ENCODE data around the gene RAPGEF4. TPM values are rescaled to one million over a fixed set of nuclear protein-coding genes. Genes with fewer than 3 reads are reported as not detected.
A peak's percentile ranks its signal among the peaks of the same experiment; 100 is the strongest.

RAPGEF4 gene
- total RNA-seq, 4 donors from 2014 or later: 3.6 to 12.0 (median 6.7) TPM

- Histone ChIP-seq H3K9me3 (no peaks in the 10 kb centered on the region), H3K4me3 (no peak overlapping the region), H3K36me3 (no peaks in the 10 kb centered on the region), H3K27ac (peak overlapping the region in 1 of 4 donors; percentile 39), H3K4me1 (peaks cover 0 to 10% (median 0%) of the 10 kb centered on the region in 4 donors), H3K27me3 (no peaks in the 10 kb centered on the region)
- no peak for DNase-seq (ENCODE audit: low spot score in 2 of 2)
- no peak for TF ChIP-seq POLR2A (IDR thresholded peaks at IDR 0.05)
- TF ChIP-seq EP300 (IDR thresholded peaks at IDR 0.05): peak in 1 of 2 donors; percentile 14
- WGBS, 2 donors: 68 to 77% methylated on average over 7 of the region's 7 CpGs
These were observed 266.3 kb downstream of the RAPGEF4 start for GRCh38 chr2:173001664-173002604.

DNA sequence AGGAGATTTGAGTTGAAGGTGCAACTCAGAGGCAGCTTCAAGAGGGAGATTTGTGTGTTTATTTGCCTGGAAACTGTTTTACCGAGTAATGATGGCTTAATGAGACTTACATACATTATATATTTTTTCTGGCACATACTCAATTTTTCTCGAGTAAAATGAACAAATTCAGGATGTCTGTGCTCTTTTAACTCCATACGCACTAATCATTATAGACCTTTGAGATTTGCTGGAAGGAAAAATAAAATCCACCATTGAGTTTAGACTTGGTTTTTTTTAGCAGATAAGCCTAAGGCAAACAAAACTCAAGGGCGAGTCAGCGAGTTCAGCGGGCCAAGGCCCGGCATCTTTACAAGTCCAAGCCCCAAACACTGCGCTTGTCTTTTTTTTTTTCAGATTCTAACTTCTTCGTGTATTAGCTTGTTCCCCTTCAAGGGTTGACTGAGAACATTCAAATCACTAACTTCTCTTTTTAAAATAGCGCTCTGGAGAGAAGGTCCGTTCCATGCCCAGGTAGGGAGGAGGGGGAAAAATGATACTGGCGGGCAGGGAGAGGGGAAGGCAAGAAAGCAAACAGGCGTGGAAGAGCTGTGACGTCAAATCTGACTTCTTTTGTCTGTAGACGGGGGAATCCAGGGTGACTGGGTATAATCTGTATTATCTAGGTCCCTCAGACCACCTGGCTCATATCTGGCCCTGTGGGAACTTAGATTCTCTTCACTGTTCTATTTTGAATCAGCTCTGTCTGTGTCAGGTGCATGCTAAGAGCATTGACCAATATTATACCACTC, 267.3 kb downstream of the RAPGEF4 start:
- Histone ChIP-seq H3K9me3 (no peaks in the 10 kb centered on the region), H3K27ac (peak overlapping the region in 1 of 4 donors; percentile 39), H3K27me3 (no peaks in the 10 kb centered on the region), H3K36me3 (no peaks in the 10 kb centered on the region), H3K4me3 (no peak overlapping the region), H3K4me1 (peaks cover 0 to 8% (median 0%) of the 10 kb centered on the region in 4 donors)
- 42 to 56% methylated on average over 15 of the region's 15 CpGs for WGBS, 2 donors
- DNase-seq (ENCODE audit: low spot score in 2 of 2): no peak
- TF ChIP-seq POLR2A (IDR thresholded peaks at IDR 0.05) (no peak), EP300 (IDR thresholded peaks at IDR 0.05) (no peak)
- TF ChIP-seq, protein P1, sequence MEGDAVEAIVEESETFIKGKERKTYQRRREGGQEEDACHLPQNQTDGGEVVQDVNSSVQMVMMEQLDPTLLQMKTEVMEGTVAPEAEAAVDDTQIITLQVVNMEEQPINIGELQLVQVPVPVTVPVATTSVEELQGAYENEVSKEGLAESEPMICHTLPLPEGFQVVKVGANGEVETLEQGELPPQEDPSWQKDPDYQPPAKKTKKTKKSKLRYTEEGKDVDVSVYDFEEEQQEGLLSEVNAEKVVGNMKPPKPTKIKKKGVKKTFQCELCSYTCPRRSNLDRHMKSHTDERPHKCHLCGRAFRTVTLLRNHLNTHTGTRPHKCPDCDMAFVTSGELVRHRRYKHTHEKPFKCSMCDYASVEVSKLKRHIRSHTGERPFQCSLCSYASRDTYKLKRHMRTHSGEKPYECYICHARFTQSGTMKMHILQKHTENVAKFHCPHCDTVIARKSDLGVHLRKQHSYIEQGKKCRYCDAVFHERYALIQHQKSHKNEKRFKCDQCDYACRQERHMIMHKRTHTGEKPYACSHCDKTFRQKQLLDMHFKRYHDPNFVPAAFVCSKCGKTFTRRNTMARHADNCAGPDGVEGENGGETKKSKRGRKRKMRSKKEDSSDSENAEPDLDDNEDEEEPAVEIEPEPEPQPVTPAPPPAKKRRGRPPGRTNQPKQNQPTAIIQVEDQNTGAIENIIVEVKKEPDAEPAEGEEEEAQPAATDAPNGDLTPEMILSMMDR (IDR thresholded peaks at IDR 0.05): no peak

GRCh38 chr2:173008786-173009185, 273.1 kb downstream of the RAPGEF4 start:
- DNase-seq (ENCODE audit: low spot score in 2 of 2): no peak
- H3K4me1 ChIP-seq: no peaks in the 10 kb centered on the region
- TF ChIP-seq POLR2A (IDR thresholded peaks at IDR 0.05) (no peak), EP300 (IDR thresholded peaks at IDR 0.05) (no peak)
- TF ChIP-seq, protein P1 (IDR thresholded peaks at IDR 0.05): no peak
- no peaks in the 10 kb centered on the region for H3K9me3 ChIP-seq
- H3K27me3 ChIP-seq: no peaks in the 10 kb centered on the region
- 76 to 88% methylated on average over 3 of the region's 3 CpGs for WGBS, 2 donors
- H3K4me3 ChIP-seq: no peak overlapping the region
- H3K27ac ChIP-seq: no peak overlapping the region
- H3K36me3 ChIP-seq: no peaks in the 10 kb centered on the region

GRCh38 chr2:173010233-173010632, 274.6 kb downstream of the RAPGEF4 start:
- WGBS, 2 donors: 60 to 71% methylated on average over 1 of the region's 1 CpG
- no peak for DNase-seq (ENCODE audit: low spot score in 2 of 2)
- no peaks in the 10 kb centered on the region for H3K36me3 ChIP-seq
- no peaks in the 10 kb centered on the region for H3K27me3 ChIP-seq
- no peaks in the 10 kb centered on the region for H3K9me3 ChIP-seq
- H3K4me3 ChIP-seq: no peak overlapping the region
- no peaks in the 10 kb centered on the region for H3K4me1 ChIP-seq
- TF ChIP-seq POLR2A (IDR thresholded peaks at IDR 0.05) (no peak), EP300 (IDR thresholded peaks at IDR 0.05) (no peak)
- TF ChIP-seq, protein P1 (IDR thresholded peaks at IDR 0.05): no peak
- H3K27ac ChIP-seq: no peak overlapping the region

DNA sequence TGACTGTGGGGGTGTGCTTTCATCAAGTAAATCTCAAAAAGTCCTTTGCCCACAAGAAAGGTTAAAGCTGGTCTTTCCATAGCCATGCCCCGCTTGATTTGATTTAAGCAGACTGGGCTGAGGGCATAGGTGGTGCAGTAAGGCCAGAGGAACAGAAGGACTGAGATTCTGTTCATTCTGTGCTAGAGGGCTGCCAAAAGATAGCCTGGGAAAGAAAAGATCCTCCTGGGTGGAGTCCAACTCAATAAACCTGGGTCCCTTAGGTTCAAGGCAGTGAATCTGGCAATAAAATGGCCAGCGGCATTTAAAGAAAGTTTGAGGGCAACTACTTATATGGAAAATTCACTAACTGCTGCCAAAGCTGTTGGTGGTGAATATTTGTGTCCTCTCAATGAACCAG, 280.8 kb downstream of the RAPGEF4 start:
- no peak for DNase-seq (ENCODE audit: low spot score in 2 of 2)
- Histone ChIP-seq H3K4me3 (no peak overlapping the region), H3K36me3 (no peaks in the 10 kb centered on the region), H3K9me3 (no peaks in the 10 kb centered on the region), H3K27me3 (no peaks in the 10 kb centered on the region), H3K4me1 (no peaks in the 10 kb centered on the region), H3K27ac (no peak overlapping the region)
- TF ChIP-seq EP300 (IDR thresholded peaks at IDR 0.05): no peak
- TF ChIP-seq, protein P1 (IDR thresholded peaks at IDR 0.05): no peak
- no peak for TF ChIP-seq POLR2A (IDR thresholded peaks at IDR 0.05)
- WGBS, 2 donors: 84 to 94% methylated on average over 2 of the region's 2 CpGs

Measured in tibial nerve (tissue), 4 donors.